Keratinocyte (primary cell): Measurements from ENCODE around the gene TOR1AIP2. TPM values are rescaled to one million over a fixed set of nuclear protein-coding genes. Genes with fewer than 3 reads are reported as not detected.
"Not testable (repeated sequence)": the region's sequence is repeated elsewhere in the genome, so short reads cannot be mapped to it uniquely, and the experiment has no call there.

Source experiments
- DNase-seq: peaks from one replicate; pipeline ENCODE4 v3.0.0-alpha.2; 2011; ENCODE audit warnings: low read depth, missing footprints, low spot score
- FAIRE-seq: peaks from 2 replicates; lab custom pipeline; 2011; peaks lifted over from hg19 to GRCh38; lab: Jason Lieb, UNC
- H2AFZ ChIP-seq: 2 replicates; pipeline ENCODE4 v1.6.0; 2012; ENCODE audit warnings: low read length, control low read depth, inconsistent platforms; ENCODE audit not compliant: control insufficient read depth
- H3K27ac ChIP-seq: 2 replicates; pipeline ENCODE4 v1.5.1; 2011; ENCODE audit warnings: low read length; ENCODE audit not compliant: control insufficient read depth, insufficient read depth
- H3K27me3 ChIP-seq: 3 replicates; pipeline ENCODE4 v1.6.0; 2011; ENCODE audit warnings: low read length; ENCODE audit not compliant: control insufficient read depth, insufficient read depth; ENCODE audit errors: extremely low read depth
- H3K36me3 ChIP-seq, 2 experiments: 2 replicates in 1 of 2; 3 replicates in 1 of 2; pipeline ENCODE4 v1.5.1; 2011; ENCODE audit warnings: low read length in 2 of 2, mild to moderate bottlenecking in 1 of 2; ENCODE audit not compliant: control insufficient read depth in 2 of 2, insufficient read depth in 2 of 2; ENCODE audit errors: extremely low read depth in 1 of 2
- H3K4me1 ChIP-seq: 3 replicates; pipeline ENCODE4 v1.5.1; 2011; ENCODE audit warnings: low read length; ENCODE audit not compliant: control insufficient read depth, insufficient read depth; ENCODE audit errors: extremely low read depth
- H3K4me2 ChIP-seq: 3 replicates; pipeline ENCODE4 v1.6.0; 2011; ENCODE audit warnings: low read depth, low read length; ENCODE audit not compliant: control insufficient read depth, insufficient read depth; ENCODE audit errors: extremely low read depth
- H3K4me3 ChIP-seq, 3 experiments: fragments of 200-600 bp in 1 of 3; sonication (generic) in 1 of 3; 2 replicates in 2 of 3; 3 replicates in 1 of 3; pipeline ENCODE4 v1.5.1; 2011 to 2016; ENCODE audit warnings: low read length in 3 of 3, mild to moderate bottlenecking in 3 of 3, control low read depth in 2 of 3, inconsistent platforms in 1 of 3, low read depth in 1 of 3, mixed read lengths in 1 of 3, mixed run types in 1 of 3, moderate library complexity in 1 of 3; ENCODE audit not compliant: control insufficient read depth in 2 of 3, insufficient read depth in 2 of 3; ENCODE audit errors: extremely low read depth in 1 of 3
- H3K79me2 ChIP-seq: 2 replicates; pipeline ENCODE4 v1.6.0; 2012; ENCODE audit warnings: low read length; ENCODE audit not compliant: control insufficient read depth, insufficient read depth
- H3K9ac ChIP-seq: 3 replicates; pipeline ENCODE4 v1.6.0; 2011; ENCODE audit warnings: low read length; ENCODE audit not compliant: control insufficient read depth, insufficient read depth; ENCODE audit errors: extremely low read depth
- H3K9me1 ChIP-seq: 3 replicates; pipeline ENCODE4 v1.6.0; 2011; ENCODE audit warnings: low read length; ENCODE audit not compliant: control insufficient read depth, insufficient read depth; ENCODE audit errors: extremely low read depth
- H3K9me3 ChIP-seq: 2 replicates; pipeline ENCODE4 v1.5.1; 2012; ENCODE audit warnings: low read depth, low read length; ENCODE audit not compliant: control insufficient read depth
- H4K20me1 ChIP-seq: 3 replicates; pipeline ENCODE4 v1.6.0; 2011; ENCODE audit warnings: low read length; ENCODE audit not compliant: control insufficient read depth, insufficient read depth; ENCODE audit errors: extremely low read depth
- EZH2 ChIP-seq: IDR thresholded peaks from one replicate; pipeline ENCODE4 v1.6.1; 2012; ENCODE audit warnings: inconsistent platforms, mild to moderate bottlenecking, low read length, moderate library complexity
- dilution Hi-C: fragments of 300-500 bp; cut with MboI; formaldehyde crosslinking; loops from one replicate; pipeline ENCODE4 v1.7.0; 2020; ENCODE audit warnings: low sequenced_read_pairs; ENCODE audit not compliant: extremely low pct_ligation_motif_present
- polyA plus RNA-seq, 5 experiments: library from polyadenylated mRNA; depleted of rRNA in 3 of 5; stranded (reverse) in 3 of 5; stranded (forward) in 1 of 5; unstranded in 1 of 5; fragments of >200 nt; gene quantifications; 1 replicate in 1 of 5; 2 replicates in 3 of 5; 3 replicates in 1 of 5; pipeline versions ENCODE4 v1.2.1 to v1.2.3, GENCODE V29; 2011 to 2012; ENCODE audit warnings: missing spikeins in 2 of 5, low read depth in 1 of 5, low replicate concordance in 1 of 5
- TF ChIP-seq, protein P1 (sequence below), 3 experiments: IDR thresholded peaks in 1 of 3; conservative IDR thresholded peaks in 1 of 3; optimal IDR thresholded peaks in 1 of 3; 2 replicates in 2 of 3; 3 replicates in 1 of 3; pipeline versions ENCODE3 to v1.5.1; 2011; ENCODE audit warnings: low read length in 3 of 3, mild to moderate bottlenecking in 3 of 3, moderate library complexity in 2 of 3, control low read depth in 1 of 3, inconsistent platforms in 1 of 3; ENCODE audit not compliant: insufficient read depth in 2 of 3; ENCODE audit errors: extremely low read depth in 1 of 3

Gene TOR1AIP2
- polyA plus RNA-seq, 1 donor (not counting 4 experiments of a cell fraction or from before 2014, with no cell fraction given), result 49.9 TPM

- Histone ChIP-seq H3K9me3 (no peaks in the 10 kb centered on the region), H3K9ac (no peak overlapping the region), H3K79me2 (peaks cover 5% of the 10 kb centered on the region), H3K4me2 (no peak overlapping the region), H3K4me1 (no peaks in the 10 kb centered on the region), H3K4me3 (no peak overlapping the region), H3K9me1 (no peaks in the 10 kb centered on the region), H3K27me3 (no peaks in the 10 kb centered on the region), H3K27ac (no peak overlapping the region), H3K36me3 (peaks cover 21% of the 10 kb centered on the region in 2 experiments), H2AFZ (no peak overlapping the region), H4K20me1 (peaks cover 2% of the 10 kb centered on the region)
- DNase-seq (no peak), FAIRE-seq (no peak)
- dilution Hi-C loops, result no loop called here
- TF ChIP-seq EZH2, result no peak
- TF ChIP-seq, protein P1, sequence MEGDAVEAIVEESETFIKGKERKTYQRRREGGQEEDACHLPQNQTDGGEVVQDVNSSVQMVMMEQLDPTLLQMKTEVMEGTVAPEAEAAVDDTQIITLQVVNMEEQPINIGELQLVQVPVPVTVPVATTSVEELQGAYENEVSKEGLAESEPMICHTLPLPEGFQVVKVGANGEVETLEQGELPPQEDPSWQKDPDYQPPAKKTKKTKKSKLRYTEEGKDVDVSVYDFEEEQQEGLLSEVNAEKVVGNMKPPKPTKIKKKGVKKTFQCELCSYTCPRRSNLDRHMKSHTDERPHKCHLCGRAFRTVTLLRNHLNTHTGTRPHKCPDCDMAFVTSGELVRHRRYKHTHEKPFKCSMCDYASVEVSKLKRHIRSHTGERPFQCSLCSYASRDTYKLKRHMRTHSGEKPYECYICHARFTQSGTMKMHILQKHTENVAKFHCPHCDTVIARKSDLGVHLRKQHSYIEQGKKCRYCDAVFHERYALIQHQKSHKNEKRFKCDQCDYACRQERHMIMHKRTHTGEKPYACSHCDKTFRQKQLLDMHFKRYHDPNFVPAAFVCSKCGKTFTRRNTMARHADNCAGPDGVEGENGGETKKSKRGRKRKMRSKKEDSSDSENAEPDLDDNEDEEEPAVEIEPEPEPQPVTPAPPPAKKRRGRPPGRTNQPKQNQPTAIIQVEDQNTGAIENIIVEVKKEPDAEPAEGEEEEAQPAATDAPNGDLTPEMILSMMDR (optimal IDR thresholded peaks at IDR 0.05 in 1 of 3, IDR thresholded peaks at IDR 0.05 in 1 of 3, conservative IDR thresholded peaks at IDR 0.05 in 1 of 3; ENCODE audit: extremely low read depth in 1 of 3, insufficient read depth in 2 of 3, low read length in 3 of 3), result no peak
Observed at GRCh38 chr1:179857009-179857408, 20.6 kb downstream of the TOR1AIP2 start.

GRCh38 chr1:179856296-179856695 lies 21.3 kb downstream of the TOR1AIP2 start:
- peaks cover 18 to 19% of the 10 kb centered on the region in 2 experiments for H3K36me3 ChIP-seq
- no peaks in the 10 kb centered on the region for H3K9me1 ChIP-seq
- H3K9ac ChIP-seq, result no peak overlapping the region
- no peak overlapping the region for H2AFZ ChIP-seq
- H3K4me2 ChIP-seq, result no peak overlapping the region
- TF ChIP-seq, protein P1 (optimal IDR thresholded peaks at IDR 0.05 in 1 of 3, IDR thresholded peaks at IDR 0.05 in 1 of 3, conservative IDR thresholded peaks at IDR 0.05 in 1 of 3; ENCODE audit: extremely low read depth in 1 of 3, insufficient read depth in 2 of 3, low read length in 3 of 3), result no peak
- no peak for TF ChIP-seq EZH2
- no peaks in the 10 kb centered on the region for H3K9me3 ChIP-seq
- no peaks in the 10 kb centered on the region for H3K4me1 ChIP-seq
- FAIRE-seq, result no peak
- H3K79me2 ChIP-seq, result peaks cover 4% of the 10 kb centered on the region
- peaks cover 2% of the 10 kb centered on the region for H4K20me1 ChIP-seq
- dilution Hi-C loops, result no loop called here
- DNase-seq, result no peak
- H3K27me3 ChIP-seq, result no peaks in the 10 kb centered on the region
- no peak overlapping the region for H3K27ac ChIP-seq
- H3K4me3 ChIP-seq, result no peak overlapping the region

DNA sequence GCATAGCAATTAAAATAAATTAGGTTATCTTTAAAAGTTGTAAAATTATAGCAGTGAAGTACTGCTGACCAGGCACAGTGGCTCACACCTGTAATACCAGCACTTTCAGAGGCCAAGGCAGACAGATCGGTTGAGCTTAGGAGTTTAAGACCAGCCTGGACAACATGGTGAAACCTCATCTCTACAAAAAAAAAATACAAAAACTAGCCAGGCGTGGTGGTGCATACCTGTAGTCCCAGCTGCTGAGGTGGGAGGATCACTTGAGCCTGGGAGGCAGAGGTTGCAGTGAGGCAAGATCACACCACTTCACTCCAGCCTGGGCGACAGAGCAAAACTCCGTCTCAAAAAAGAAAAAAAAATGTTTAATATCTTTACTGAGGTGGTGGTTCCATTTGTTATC lies 21.8 kb downstream of the TOR1AIP2 start:
- H2AFZ ChIP-seq, DNase-seq, H3K9me1 ChIP-seq, H4K20me1 ChIP-seq, H3K4me2 ChIP-seq, H3K79me2 ChIP-seq, H3K4me3 ChIP-seq, H3K27ac ChIP-seq, FAIRE-seq, H3K9ac ChIP-seq, H3K4me1 ChIP-seq, H3K27me3 ChIP-seq, dilution Hi-C loops, H3K9me3 ChIP-seq: not testable (repeated sequence)
- peaks cover 17 to 21% of the 10 kb centered on the region in 2 experiments for H3K36me3 ChIP-seq
